HCT116 (cell line): Measurements from ENCODE around the gene AMBRA1. TPM values are rescaled to one million over a fixed set of nuclear protein-coding genes. Genes with fewer than 3 reads are reported as not detected.

Source experiments
- ATAC-seq: fragments of 200-7000 bp; cut with Tn5 transposase; 2 replicates; pipeline ENCODE4 v1.9.1; 2020; ENCODE audit warnings: mild to moderate bottlenecking, moderate library complexity
- BruUV-seq: library from RNA; stranded (reverse); fragments of 400-500 nt; replicated peaks from 2 replicates; lab custom pipeline; 2021; lab: Mats Ljungman, UMichigan
- CTCF ChIA-PET: fragments of 300-600 bp; sonication (Branson Sonifier 250); formaldehyde crosslinking; loops from one replicate; lab custom pipeline; 2021; ENCODE audit warnings: antibody characterized with exemption; lab: Charles Lee
- POLR2A ChIA-PET: fragments of 300-600, 350-600 bp; sonication (Branson Sonifier 250); formaldehyde crosslinking; loops from one replicate; lab custom pipeline; 2021; ENCODE audit warnings: antibody characterized with exemption; lab: Charles Lee
- RAD21 ChIA-PET, 2 experiments: fragments of 300-600 bp; sonication (Branson Sonifier 250); formaldehyde crosslinking; loops; one replicate each; lab custom pipeline; 2023; ENCODE audit warnings: low total read pairs in 2 of 2; ENCODE audit not compliant: uncharacterized antibody in 2 of 2, unreplicated experiment in 2 of 2, low non-redundant PET in 1 of 2; lab: Charles Lee
- DNase-seq: peaks from one replicate; pipeline ENCODE4 v3.0.0-alpha.2; 2010; ENCODE audit warnings: low read depth, low spot score
- H2AFZ ChIP-seq: fragments of 200-600 bp; shearing (Covaris generic), sonication (generic); 2 replicates; pipeline ENCODE4 v1.6.1; 2017; ENCODE audit warnings: low read depth, mixed run types, mixed read lengths, antibody characterized with exemption, low read length; ENCODE audit not compliant: poor library complexity, severe bottlenecking
- H3K27ac ChIP-seq: 2 replicates; pipeline ENCODE4 v1.5.1; 2012; ENCODE audit warnings: low read depth, low read length
- H3K27me3 ChIP-seq: fragments of 200-600 bp; sonication (generic); 2 replicates; pipeline ENCODE4 v1.6.1; 2016; ENCODE audit warnings: mixed run types, low read length, mixed read lengths; ENCODE audit not compliant: insufficient read depth
- H3K36me3 ChIP-seq, 2 experiments: fragments of 200-500 bp in 1 of 2; fragments of 200-600 bp in 1 of 2; sonication (Bioruptor generic) in 1 of 2; sonication (generic) in 1 of 2; 2 replicates each; pipeline versions ENCODE4 v1.5.1 to v1.6.1; 2014 to 2016; ENCODE audit warnings: low read length in 2 of 2, inconsistent platforms in 1 of 2, mixed read lengths in 1 of 2, mixed run types in 1 of 2; ENCODE audit not compliant: insufficient read depth in 2 of 2, control insufficient read depth in 1 of 2
- H3K4me1 ChIP-seq, 2 experiments: fragments of 200-600 bp in 1 of 2; sonication (generic) in 1 of 2; 2 replicates each; pipeline versions ENCODE4 v1.5.1 to v1.6.1; 2012 to 2017; ENCODE audit warnings: low read length in 2 of 2, inconsistent platforms in 1 of 2, mild to moderate bottlenecking in 1 of 2, mixed read lengths in 1 of 2, mixed run types in 1 of 2, moderate library complexity in 1 of 2; ENCODE audit not compliant: insufficient read depth in 2 of 2, control insufficient read depth in 1 of 2
- H3K4me2 ChIP-seq: fragments of 200-600 bp; sonication (generic); 2 replicates; pipeline ENCODE4 v1.6.1; 2017; ENCODE audit warnings: mixed run types, low read length, mixed read lengths
- H3K4me3 ChIP-seq, 2 experiments: fragments of 200-600 bp in 1 of 2; sonication (generic) in 1 of 2; replicated peaks in 1 of 2; 2 replicates each; pipeline ENCODE4 v1.5.1; 2011 to 2016; ENCODE audit warnings: low read length in 2 of 2, control low read depth in 1 of 2, low read depth in 1 of 2, mild to moderate bottlenecking in 1 of 2, mixed read lengths in 1 of 2, mixed run types in 1 of 2
- H3K79me2 ChIP-seq: fragments of 200-600 bp; sonication (generic); 2 replicates; pipeline ENCODE4 v1.6.1; 2017; ENCODE audit warnings: mild to moderate bottlenecking, mixed run types, low read length, moderate library complexity, mixed read lengths; ENCODE audit not compliant: insufficient read depth
- H3K9ac ChIP-seq: fragments of 200-600 bp; sonication (generic); 2 replicates; pipeline ENCODE4 v1.6.1; 2016; ENCODE audit warnings: low read length, mixed read lengths
- H3K9me2 ChIP-seq: fragments of 200-600 bp; sonication (generic), shearing (Covaris generic); 2 replicates; pipeline ENCODE4 v1.6.1; 2017; ENCODE audit warnings: mixed run types, mild to moderate bottlenecking, moderate library complexity; ENCODE audit not compliant: insufficient read depth
- H3K9me3 ChIP-seq, 2 experiments: fragments of 200-500 bp in 1 of 2; fragments of 200-600 bp in 1 of 2; sonication (Bioruptor generic) in 1 of 2; sonication (generic) in 1 of 2; 2 replicates each; pipeline ENCODE4 v1.6.1; 2014 to 2017; ENCODE audit warnings: low read length in 2 of 2, mixed read lengths in 2 of 2, inconsistent platforms in 1 of 2, low read depth in 1 of 2, mild to moderate bottlenecking in 1 of 2, mixed run types in 1 of 2, moderate library complexity in 1 of 2; ENCODE audit not compliant: control insufficient read depth in 1 of 2, insufficient read depth in 1 of 2
- H4K20me1 ChIP-seq: fragments of 200-600 bp; sonication (generic), shearing (Covaris generic); 2 replicates; pipeline ENCODE4 v1.6.1; 2017; ENCODE audit warnings: mixed run types, mild to moderate bottlenecking, moderate library complexity; ENCODE audit not compliant: insufficient read depth
- EGR1 ChIP-seq: IDR thresholded peaks from 2 replicates; pipeline ENCODE4 v1.6.1; 2012; ENCODE audit warnings: low read depth
- FOSL1 ChIP-seq: IDR thresholded peaks from 2 replicates; pipeline ENCODE4 v1.6.1; 2012; ENCODE audit warnings: low read depth
- MAX ChIP-seq: IDR thresholded peaks from 2 replicates; pipeline ENCODE4 v1.6.1; 2012
- POLR2AphosphoS5 ChIP-seq: IDR thresholded peaks from 2 replicates; pipeline ENCODE4 v1.6.1; 2011; ENCODE audit warnings: mild to moderate bottlenecking, low read depth, low read length, moderate library complexity
- SIN3A ChIP-seq: IDR thresholded peaks from 2 replicates; pipeline ENCODE4 v1.6.1; 2012; ENCODE audit warnings: low read depth
- TCF7L2 ChIP-seq: IDR thresholded peaks from 2 replicates; pipeline ENCODE4 v1.7.0; 2011; ENCODE audit warnings: borderline replicate concordance, inconsistent platforms; ENCODE audit not compliant: insufficient read depth, insufficient read length; ENCODE audit errors: extremely low read depth
- ZBTB33 ChIP-seq: IDR thresholded peaks from 2 replicates; pipeline ENCODE4 v1.6.1; 2011; ENCODE audit warnings: mild to moderate bottlenecking, low read length, moderate library complexity; ENCODE audit not compliant: insufficient replicate concordance; ENCODE audit errors: extremely low read depth
- ZFX ChIP-seq: fragments of 450-650 bp; IDR thresholded peaks from 2 replicates; pipeline ENCODE4 v1.6.1; 2017
- ZNF274 ChIP-seq: fragments of 200-500 bp; sonication (Bioruptor generic); IDR thresholded peaks from 2 replicates; pipeline ENCODE4 v1.6.1; 2014; ENCODE audit warnings: mild to moderate bottlenecking, low read depth, low read length, inconsistent platforms
- intact Hi-C: fragments of 100-400 bp; cut with micrococcal nuclease; formaldehyde crosslinking; loops from 2 replicates; pipeline ENCODE4 v1.10.0; 2022
- total RNA-seq: library from RNA; stranded (reverse); gene quantifications from one replicate; pipeline ENCODE4 v1.2.1, GENCODE V29; 2021; ENCODE audit not compliant: unreplicated experiment
- TF ChIP-seq, protein P1 (sequence below), 3 experiments: fragments of 200-600 bp in 1 of 3; sonication (generic) in 1 of 3; IDR thresholded peaks in 2 of 3; conservative IDR thresholded peaks in 1 of 3; 2 replicates each; pipeline ENCODE4 v1.5.1; 2012 to 2017; ENCODE audit warnings: low read depth in 2 of 3, low read length in 2 of 3, antibody characterized with exemption in 1 of 3, borderline replicate concordance in 1 of 3, control low read depth in 1 of 3, mild to moderate bottlenecking in 1 of 3, mixed read lengths in 1 of 3, mixed run types in 1 of 3, moderate library complexity in 1 of 3; ENCODE audit not compliant: insufficient read depth in 1 of 3
- TF ChIP-seq, protein P2 (sequence below): IDR thresholded peaks from 2 replicates; pipeline ENCODE4 v1.6.1; 2012

The AMBRA1 gene
- total RNA-seq, 1 experiment from 2014 or later, result 22.7 TPM

DNA sequence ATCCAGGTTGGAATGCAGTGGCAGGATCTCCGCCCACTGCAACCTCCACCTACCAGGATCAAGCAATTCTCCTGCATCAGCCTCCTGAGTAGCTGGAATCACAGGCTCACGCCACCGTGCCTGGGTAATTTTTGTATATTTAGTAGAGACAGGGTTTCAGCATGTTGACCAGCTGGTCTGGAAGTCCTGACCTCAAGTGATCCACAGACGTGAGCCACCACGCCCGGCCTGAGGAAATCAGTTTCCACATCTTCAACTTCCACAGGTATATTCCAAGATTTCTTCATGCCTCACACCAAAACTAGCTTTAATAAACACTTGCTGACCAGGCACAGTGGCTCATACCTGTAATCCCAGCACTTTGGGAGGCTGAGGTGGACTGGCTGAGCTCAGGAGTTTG is 15.6 kb upstream of the AMBRA1 start:
- no peak overlapping the region for H3K4me2 ChIP-seq
- no peak overlapping the region for H3K4me3 ChIP-seq
- DNase-seq, result no peak
- no peaks in the 10 kb centered on the region for H3K27me3 ChIP-seq
- ATAC-seq, result no peak
- ChIA-PET CTCF (no interaction called here), RAD21 (no interaction called here), POLR2A (no interaction called here)
- intact Hi-C loops, result no loop called here
- no peak for TF ChIP-seq FOSL1
- no peak for TF ChIP-seq MAX
- no peak for TF ChIP-seq ZNF274
- no peak for TF ChIP-seq SIN3A
- TF ChIP-seq, protein P1, sequence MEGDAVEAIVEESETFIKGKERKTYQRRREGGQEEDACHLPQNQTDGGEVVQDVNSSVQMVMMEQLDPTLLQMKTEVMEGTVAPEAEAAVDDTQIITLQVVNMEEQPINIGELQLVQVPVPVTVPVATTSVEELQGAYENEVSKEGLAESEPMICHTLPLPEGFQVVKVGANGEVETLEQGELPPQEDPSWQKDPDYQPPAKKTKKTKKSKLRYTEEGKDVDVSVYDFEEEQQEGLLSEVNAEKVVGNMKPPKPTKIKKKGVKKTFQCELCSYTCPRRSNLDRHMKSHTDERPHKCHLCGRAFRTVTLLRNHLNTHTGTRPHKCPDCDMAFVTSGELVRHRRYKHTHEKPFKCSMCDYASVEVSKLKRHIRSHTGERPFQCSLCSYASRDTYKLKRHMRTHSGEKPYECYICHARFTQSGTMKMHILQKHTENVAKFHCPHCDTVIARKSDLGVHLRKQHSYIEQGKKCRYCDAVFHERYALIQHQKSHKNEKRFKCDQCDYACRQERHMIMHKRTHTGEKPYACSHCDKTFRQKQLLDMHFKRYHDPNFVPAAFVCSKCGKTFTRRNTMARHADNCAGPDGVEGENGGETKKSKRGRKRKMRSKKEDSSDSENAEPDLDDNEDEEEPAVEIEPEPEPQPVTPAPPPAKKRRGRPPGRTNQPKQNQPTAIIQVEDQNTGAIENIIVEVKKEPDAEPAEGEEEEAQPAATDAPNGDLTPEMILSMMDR (IDR thresholded peaks at IDR 0.05 in 2 of 3, conservative IDR thresholded peaks at IDR 0.05 in 1 of 3; ENCODE audit: borderline replicate concordance in 1 of 3, insufficient read depth in 1 of 3, low read depth in 2 of 3, low read length in 2 of 3), result no peak
- no peak for TF ChIP-seq ZFX
- no peak for TF ChIP-seq EGR1
- TF ChIP-seq ZBTB33, result no peak
- TF ChIP-seq TCF7L2, result no peak
- TF ChIP-seq, protein P2, sequence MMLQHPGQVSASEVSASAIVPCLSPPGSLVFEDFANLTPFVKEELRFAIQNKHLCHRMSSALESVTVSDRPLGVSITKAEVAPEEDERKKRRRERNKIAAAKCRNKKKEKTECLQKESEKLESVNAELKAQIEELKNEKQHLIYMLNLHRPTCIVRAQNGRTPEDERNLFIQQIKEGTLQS, result no peak
- TF ChIP-seq POLR2AphosphoS5, result no peak
- no peaks in the 10 kb centered on the region for H3K9me3 ChIP-seq
- no peak overlapping the region for H2AFZ ChIP-seq
- H3K4me1 ChIP-seq, result no peaks in the 10 kb centered on the region
- no peaks in the 10 kb centered on the region for H3K36me3 ChIP-seq
- H4K20me1 ChIP-seq, result no peaks in the 10 kb centered on the region
- no peak overlapping the region for H3K27ac ChIP-seq
- no TSS peak for BruUV-seq
- no peaks in the 10 kb centered on the region for H3K79me2 ChIP-seq
- H3K9ac ChIP-seq, result no peak overlapping the region
- H3K9me2 ChIP-seq, result no peaks in the 10 kb centered on the region
